GM18868 (cell line): ENCODE measurements around the gene DESI2.

Experiments used
- ATAC-seq: cut with Tn5 transposase; IDR thresholded peaks from one replicate; pipeline ENCODE4 v1.9.1; 2021; ENCODE audit warnings: mild to moderate bottlenecking, moderate library complexity; ENCODE audit not compliant: unreplicated experiment

The DESI2 gene

DNA sequence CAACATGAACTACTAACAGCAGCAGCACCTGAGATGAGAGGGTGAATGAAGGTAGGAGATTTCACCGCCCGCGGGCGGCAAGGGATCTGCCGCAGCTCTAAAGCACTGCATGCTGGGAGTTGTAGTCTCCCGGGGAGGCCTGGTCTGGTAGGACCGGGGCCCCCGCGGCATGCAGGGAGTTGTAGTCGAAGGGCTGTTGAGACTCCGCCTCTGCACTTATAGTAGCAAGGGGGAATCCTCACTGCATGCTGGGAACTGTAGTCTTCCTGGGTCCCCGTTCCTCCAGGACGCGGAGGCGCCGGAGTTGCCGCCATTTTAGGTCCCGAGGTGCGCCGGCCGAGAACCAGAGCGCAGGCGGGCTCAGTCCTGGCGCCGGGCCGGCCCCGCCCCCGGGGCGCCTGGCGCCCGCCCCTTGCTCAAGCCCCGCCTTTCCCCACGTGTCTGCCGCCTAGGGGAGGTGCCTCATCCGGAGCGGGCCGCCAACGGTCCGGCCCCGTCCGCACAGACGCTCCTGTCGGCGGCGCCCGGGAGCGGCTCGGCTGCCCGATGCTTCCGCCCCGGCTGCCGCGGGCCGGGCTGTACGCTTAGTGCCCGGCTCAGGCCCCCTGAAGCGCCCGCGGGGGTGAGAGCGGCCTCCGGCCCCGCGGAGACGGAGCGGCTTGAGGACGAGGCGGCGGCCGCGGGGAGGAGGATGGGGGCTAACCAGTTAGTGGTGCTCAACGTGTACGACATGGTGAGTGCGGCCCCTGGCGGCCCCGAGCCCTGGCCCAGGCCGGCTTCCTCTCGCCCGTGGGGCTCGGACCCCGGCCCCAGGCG lies at the start of gene DESI2:
Gene DESI2, plus strand, starts transcription at position 504 of the 816 bp plus-strand sequence. Its CDS starts 188 bp downstream, at position 692.
- peak; percentile 95 for ATAC-seq

DNA sequence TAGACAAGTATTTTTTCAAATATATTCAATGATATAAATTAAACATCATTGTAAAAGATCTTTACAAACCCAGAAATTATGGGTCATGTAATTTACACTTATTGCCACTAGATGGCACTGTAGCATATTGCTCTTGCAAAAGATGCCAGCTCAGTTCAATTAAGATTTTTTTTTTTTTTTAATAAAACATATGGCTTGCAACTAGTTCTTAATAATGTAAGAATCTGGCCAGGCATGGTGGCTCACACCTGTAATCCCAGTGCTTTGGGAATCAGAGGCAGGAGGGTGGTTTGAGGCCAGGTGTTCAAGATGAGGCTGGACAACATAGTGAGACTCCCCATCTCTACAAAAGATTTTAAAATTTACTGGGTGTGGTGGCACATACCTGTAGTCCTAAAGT lies 49.4 kb upstream of the DESI2 start:
- ATAC-seq: no peak

DNA sequence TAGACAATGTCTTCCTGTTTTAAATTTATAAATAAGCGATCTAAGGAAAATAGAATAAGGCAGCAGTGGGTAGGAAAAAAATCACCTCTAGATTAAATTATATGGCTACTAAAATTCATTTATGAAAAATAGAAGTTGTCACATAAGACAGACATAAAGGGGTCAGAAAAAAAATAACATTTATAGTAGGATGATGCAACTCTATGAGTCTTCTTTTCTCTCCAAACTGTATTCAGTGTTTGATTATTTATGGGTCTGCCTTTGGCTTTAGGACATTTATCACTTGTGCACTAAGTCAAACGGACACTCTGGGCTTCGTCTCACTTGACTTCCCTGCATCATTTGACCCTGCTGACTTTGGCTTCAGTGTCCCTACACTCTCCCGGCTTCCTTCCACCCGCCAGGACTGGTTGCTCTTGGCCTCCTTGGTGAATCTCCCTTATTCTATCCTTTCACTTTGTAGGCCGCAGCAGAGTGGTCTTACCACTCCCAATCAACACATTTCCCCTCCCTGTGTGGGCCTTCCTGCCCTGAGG lies 47.0 kb upstream of the DESI2 start:
- no peak for ATAC-seq

DNA sequence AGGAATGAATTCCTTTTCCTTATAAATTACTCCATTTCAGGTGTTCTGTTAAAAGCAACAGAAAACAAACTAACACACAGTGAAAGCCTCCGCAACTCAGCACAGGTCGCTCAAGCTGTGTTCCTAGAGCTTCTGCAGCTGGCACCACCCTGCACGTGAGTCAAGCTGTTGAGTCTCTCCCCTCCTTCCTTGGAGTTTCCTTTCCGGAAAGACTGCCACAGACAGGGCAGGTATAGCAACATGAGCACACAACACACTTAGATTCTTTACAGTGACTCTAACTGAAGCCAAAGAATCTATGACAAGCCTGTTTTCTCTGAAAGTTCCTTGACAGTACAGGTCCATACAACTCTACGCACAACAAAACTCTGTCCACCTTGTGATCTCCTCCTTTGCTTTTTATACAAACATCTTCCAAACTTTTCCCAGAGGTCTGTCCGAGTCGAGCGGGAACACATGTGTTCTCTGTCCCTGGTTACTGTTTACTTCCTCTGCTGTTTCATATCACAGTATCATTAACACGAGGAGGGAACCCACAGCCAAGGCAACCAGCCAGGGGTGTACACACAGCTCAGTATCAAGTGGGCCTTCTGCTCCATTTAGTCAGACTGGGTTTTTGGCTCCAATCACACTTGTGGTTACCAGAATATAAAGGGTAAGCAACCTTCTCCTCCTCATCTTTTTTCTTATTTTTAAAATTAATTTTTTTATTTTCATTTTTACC lies 38.7 kb upstream of the DESI2 start:
- no peak for ATAC-seq

DNA sequence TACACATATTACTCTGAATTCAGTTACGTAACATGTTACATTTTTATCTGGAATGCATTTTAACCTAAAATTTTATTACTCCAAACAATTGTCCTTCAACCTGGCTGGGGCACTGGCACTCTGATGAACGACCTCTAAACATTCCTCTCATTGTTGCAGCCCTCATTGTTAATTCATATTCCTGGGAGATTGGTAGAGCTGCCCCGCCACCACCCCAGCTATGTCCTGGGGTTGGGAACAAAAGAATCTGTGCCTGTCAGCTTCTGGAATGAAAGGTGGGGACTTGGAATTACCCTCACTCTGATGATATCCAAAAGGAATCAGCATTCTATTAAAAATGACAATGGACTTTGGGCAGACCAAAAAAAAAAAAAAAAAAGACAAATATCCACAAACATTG lies 38.0 kb upstream of the DESI2 start:
- ATAC-seq: no peak

DNA sequence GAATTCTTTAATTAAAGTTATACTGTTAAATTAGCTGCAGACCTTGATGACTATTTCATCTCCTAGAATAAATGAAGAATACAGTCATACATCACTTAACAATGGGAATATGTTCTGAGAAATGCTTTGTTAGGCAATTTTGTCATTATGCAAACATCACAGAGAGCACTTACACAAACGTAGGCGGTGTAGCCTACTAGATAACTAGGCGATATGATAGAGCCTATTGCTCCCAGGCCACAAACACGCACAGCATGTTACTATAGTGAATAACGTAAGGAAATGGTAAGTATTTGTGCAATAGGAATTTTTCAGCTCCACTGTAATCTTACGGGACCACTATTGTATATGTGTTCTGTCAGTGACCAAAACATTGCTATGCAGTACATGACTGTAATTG lies 37.6 kb upstream of the DESI2 start:
- ATAC-seq: no peak

DNA sequence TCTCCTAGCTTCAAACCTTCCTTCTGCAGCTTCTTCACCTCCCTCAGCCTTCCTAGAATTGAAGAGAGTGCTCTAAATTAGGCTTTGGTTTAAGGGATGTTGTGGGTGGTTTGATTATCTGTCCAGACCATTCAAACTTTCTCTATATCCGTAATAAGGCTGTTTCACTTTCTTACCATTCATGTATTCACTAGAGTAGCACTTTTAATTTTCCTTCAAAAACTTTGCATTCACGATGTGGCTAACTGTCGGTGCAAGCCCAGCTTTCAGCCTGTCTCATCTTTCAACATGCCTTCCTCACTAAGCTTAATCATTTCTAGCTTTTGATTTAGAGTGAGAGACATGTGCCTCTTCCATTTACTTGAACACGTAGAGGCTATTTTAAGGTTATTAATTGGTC lies 26.2 kb upstream of the DESI2 start:
- no peak for ATAC-seq

DNA sequence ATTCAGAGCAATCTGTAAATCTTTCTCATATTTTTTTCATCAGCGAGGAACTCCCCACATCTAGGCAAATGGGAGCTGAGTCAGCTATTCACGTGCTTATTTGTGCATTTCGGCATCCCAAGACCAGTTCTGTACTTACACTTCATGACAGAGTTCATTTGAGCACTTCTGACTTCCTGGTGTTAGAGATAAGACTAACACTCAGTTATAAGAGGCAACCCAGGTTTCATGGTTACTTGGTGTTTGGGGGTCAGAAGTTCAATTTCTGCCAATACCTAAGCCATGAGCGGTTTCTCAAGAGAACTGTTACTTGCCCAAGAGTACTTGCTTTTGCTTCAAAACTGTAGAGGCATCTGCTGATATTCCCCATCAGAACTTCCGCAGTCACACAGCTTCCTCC lies 24.1 kb upstream of the DESI2 start:
- ATAC-seq: no peak

DNA sequence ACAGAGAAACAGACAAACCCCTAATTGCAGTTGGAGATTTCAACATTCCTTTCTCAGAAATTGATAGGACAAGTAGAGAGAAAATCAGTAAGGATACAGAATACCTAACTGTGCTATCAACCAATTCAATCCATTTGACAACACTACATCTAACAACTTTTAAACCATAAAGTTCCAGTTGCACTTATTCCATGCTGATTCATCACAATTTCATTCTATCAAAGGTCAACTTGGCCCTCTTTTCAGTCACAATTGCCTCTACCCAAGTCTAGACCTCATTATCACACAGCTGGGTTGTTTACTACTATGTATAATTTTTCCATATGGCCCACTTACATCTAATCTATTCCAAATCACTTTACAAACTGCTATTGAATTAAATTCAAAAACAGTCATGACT lies 19.8 kb upstream of the DESI2 start:
- no peak for ATAC-seq

DNA sequence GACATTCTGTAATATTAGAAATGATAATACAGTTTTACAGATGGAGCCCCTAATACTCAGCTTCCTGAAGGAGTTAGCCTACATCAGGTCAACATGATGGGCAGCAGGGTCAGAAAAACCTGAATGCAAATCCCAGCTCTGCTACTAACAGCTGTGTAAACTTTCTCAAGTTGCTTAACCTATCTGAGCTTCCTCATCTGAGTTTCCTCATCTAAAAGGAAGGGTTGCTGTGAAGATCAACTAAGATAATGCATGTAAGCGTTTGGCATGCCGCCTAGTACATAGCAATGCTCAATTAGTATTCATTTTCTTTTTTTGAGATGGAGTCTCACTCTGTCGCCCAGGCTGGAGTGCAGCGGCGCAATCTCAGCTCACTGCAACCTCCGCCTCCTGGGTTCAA lies 18.4 kb upstream of the DESI2 start:
- ATAC-seq: no peak

DNA sequence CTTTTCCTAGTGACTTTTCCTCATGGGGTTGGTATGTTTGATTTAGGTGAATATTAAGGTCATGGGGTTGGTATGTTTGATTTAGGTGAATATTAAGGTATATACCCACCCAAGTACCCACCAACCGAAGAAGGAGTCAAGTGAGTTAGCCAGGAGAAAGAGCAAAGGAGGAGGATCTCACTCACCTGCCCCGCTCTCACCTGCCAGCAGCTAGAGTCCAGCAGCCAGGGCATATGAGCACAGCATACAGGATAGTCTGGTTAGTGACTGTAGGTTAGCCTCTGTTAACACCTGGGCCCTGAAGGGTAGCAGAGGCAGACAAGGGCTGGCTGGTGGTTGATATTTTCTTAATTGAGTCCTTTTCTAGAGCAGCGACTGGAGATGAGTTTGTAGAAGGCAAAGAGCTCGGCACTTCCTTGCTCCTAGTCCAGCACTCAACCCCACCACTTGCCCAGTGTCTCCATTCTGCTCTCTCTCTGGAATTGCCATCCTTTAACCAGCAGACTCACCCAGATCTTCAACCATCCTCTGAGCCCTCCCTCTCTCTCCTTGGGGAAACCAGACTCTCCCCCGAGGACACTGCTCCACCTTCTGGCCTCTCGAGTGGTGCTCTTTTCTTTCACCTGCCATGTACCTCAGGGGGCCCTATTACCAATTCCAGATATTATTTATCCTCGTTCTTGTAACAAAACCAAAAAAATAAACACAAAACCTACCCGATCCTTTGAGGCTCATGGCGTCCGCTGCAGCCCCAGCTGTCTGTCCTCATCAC lies 16.3 kb upstream of the DESI2 start:
- ATAC-seq: no peak

DNA sequence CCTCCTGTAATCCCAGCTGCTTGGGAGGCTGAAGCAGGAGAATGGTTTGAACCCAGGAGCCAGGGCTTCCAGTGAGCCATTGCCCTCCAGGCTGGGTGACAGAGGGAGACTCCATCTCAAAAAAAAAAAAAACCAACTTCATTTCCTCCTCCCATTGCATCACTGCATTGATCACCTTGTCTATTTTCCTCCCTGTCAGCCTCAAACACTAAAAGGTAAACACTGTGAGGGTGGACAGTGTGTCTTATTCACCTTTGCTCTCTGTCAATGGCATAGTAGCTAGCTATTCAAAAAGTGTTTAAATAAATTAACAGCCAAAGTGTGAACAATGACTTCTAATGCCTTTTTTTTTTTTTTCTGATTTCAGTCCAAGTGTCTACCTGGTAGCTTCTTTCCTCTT lies 13.4 kb upstream of the DESI2 start:
- ATAC-seq: no peak

DNA sequence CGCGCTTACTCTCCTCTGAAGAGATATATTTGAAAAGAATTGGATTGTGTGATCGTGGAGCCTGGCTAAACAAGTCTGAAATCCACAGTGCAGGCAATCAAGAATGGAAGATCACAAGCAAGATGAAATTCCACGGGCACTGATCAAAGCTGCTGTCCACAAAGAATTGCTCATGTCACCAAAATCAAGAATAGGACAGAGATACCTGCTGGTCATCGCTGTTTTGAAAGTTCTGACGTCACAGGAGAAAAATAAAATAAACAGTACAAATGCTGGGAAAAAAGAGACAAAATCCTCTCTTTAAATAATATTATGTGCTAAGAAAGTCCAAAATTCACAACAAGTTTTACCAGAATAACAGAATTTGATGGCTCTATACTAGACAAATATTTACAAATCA lies 12.0 kb upstream of the DESI2 start:
- ATAC-seq: no peak

DNA sequence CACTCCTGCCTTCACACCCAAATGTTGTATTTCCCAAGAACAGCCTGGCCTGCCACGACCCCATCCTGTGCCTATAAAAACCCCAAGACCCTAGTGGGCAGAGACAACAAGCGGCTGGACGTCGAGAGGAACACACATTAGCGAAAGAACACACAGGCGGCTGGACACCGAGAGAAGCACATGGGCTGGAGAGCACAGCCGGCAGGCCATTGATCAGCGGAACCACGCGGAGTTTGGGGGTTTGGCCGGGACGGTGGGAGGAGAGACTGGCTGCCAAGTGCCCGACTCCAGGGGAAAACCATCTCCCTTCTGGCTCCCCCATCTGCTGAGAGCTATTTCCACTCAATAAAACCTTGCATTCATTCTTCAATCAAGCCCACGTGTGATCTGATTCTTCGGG lies 10.4 kb upstream of the DESI2 start:
- no peak for ATAC-seq

DNA sequence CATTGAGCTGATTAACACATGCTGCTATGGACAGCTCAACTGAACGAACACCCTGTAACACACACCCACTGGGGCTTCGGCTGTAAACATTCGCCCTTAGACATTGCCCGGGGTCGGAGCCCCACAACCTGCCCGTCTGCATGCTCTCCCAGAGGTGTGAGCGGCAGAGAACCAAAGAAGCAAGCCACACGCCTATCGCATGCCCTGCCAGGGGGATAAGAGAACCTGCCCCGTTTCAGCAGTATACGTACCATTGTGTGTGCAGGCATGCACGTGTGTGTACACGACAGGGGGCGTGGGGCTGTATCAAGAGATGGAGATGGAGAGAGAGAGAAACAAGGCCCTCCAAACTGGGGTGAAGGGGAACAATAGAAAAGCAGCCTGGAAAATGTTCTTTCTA lies 9.9 kb upstream of the DESI2 start:
- ATAC-seq: no peak

DNA sequence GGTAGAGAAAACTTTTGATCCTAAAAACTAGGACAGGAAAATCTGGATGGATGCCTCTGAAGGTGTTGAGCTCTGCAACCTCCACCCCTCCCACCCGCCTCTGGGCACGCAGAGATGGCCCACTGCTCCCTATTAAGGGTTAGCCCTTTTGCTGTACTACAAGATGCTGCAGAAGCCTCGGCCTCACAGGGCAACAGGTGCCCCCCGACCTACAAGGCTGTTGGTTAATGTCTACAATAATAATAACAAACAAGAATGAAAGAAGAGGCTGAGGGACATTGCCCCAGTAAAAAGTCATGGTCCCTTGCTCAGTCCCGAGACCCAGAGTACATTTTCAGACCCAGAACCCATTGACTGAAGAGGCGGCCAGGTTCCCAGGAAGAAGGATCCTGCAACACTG lies 7.5 kb upstream of the DESI2 start:
- ATAC-seq: no peak

DNA sequence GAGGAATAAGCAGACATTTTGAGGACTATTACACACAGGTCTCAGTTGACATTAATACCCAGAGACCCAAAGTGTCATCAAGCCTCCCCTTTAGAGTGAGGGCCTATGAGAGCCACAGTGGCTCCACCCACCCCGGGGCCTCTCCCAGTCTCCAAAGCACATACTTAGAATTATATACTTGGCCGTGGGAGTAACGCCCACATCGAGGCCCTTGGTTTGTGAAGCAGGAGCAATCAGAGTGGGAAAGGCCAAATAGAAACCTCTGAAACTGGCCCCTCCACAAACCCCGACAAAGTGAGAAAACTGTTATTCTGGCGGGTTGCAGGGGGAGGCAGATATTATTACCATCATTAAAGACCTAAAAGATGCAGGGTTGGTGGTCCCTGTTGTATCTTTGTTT lies 7.0 kb upstream of the DESI2 start:
- ATAC-seq: no peak

DNA sequence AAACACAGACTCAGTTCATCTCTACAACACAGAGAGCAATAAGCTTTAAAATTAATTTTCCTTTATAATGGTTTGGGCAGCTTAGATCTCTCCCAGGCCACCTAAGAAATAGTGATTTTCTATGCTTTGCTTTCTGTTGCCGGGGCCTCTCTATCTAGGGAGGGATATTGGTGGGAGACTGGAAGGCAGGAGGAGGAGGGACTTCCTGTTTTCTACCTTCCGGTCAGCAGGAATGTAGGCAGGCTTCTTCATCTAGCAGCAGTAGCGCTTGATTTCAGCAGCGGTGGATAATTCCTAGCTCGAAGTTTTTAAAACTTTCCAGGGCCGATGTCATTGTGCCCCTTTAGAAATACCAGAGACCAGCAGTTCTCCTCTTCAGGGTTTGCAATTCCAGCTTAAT lies 5.1 kb upstream of the DESI2 start:
- no peak for ATAC-seq

DNA sequence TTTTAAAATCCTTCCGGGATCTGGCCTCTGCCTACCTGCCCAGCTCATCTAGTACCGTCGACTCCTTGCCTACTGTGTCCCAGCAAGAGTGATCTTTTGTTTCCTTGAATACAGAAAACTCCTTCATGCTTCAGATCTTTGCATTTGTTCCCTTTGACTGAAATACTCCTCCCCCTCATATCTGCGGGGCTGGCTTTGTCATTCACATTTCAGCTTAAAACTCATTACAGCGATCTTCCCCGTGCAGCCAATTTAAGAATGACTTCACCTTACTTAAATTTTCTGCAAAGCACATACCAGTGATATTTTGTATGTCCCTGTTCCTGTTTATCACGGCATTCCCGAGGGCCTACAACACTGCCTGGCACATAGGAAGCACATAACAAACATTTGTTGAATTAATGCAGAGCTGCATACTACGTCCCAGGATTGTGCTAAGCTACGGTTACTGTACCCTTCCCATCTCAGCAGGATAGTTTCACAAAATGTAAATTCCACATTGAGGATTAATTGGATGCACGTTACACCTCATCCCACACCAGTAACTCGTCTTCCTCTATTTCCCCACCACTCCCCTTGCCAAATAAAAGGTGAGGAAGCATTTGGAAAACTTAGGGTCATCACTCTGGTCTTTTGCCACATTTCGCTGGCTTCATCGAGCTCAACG lies 837 bp upstream of the DESI2 start:
- ATAC-seq: no peak

DNA sequence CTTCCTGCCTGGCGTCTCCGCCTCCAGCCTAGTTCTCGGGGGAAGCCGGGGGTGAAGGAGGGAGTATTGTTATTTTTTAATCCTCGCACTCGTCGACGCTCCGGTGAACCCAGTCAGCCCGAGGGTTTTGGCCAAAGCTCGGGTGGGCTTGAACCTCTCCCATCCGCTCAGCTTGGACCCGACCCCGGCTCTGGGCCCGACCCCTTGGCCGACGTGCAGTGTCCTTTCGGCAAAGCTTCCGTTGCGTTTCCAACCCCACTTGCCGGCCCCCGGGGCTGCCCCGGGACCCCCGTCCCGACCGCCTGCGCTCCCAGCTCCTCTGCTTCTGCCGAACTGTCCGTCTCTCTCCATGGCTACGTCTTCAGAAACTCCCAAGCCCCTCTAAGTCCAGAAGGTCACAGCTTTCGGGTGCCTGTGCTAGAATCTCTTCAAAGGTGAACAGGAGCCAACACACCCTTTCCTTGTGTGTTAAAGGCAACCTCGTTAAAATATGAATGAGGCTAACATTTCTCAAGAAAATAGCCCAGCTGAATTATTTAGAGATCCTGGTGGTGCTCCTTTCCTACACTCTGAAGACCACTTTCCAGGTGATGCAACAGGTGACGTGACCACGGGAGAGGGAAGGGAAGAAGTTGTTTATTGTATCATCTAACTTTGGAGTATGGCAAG lies 647 bp downstream of the DESI2 start:
- ATAC-seq: no peak
